Neural crest cell (in vitro differentiated cells): Measurements from ENCODE around the gene FBN3. TPM values are rescaled to one million over a fixed set of nuclear protein-coding genes. Genes with fewer than 3 reads are reported as not detected.
A peak's percentile ranks its signal among the peaks of the same experiment; 100 is the strongest.
"Not testable (repeated sequence)": the region's sequence is repeated elsewhere in the genome, so short reads cannot be mapped to it uniquely, and the experiment has no call there.

ENCODE experiments used
- DNase-seq: peaks from one replicate; pipeline ENCODE4 v3.0.0; 2021; ENCODE audit warnings: low read depth, mixed read lengths, low spot score
- H3K27ac Mint-ChIP-seq: one replicate; pipeline ENCODE4 v1.8.0; 2021; ENCODE audit warnings: mild to moderate bottlenecking, mixed read lengths; ENCODE audit not compliant: unreplicated experiment
- H3K27me3 Mint-ChIP-seq: 2 replicates; pipeline ENCODE4 v1.8.0; 2021; ENCODE audit warnings: low read depth, mild to moderate bottlenecking, mixed read lengths
- H3K36me3 Mint-ChIP-seq: 2 replicates; pipeline ENCODE4 v1.8.0; 2021; ENCODE audit warnings: low read depth, mild to moderate bottlenecking, mixed read lengths
- H3K4me1 Mint-ChIP-seq: 2 replicates; pipeline ENCODE4 v1.8.0; 2021; ENCODE audit warnings: mixed read lengths
- H3K4me3 Mint-ChIP-seq: one replicate; pipeline ENCODE4 v1.8.0; 2021; ENCODE audit warnings: mild to moderate bottlenecking, mixed read lengths
- H3K9me3 Mint-ChIP-seq: 2 replicates; pipeline ENCODE4 v1.8.0; 2021; ENCODE audit warnings: mixed read lengths
- total RNA-seq: library from RNA; stranded (reverse); gene quantifications from 2 replicates; pipeline ENCODE4 v1.2.1, GENCODE V29; 2021
- TF ChIP-seq, protein P1 (sequence below): fragments of 200-600 bp; sonication (generic); conservative IDR thresholded peaks from 2 replicates; pipeline ENCODE4 v1.5.0; 2021; ENCODE audit warnings: antibody characterized with exemption, mild to moderate bottlenecking

The FBN3 gene
- total RNA-seq, 1 donor from 2014 or later: 13.9 TPM

DNA sequence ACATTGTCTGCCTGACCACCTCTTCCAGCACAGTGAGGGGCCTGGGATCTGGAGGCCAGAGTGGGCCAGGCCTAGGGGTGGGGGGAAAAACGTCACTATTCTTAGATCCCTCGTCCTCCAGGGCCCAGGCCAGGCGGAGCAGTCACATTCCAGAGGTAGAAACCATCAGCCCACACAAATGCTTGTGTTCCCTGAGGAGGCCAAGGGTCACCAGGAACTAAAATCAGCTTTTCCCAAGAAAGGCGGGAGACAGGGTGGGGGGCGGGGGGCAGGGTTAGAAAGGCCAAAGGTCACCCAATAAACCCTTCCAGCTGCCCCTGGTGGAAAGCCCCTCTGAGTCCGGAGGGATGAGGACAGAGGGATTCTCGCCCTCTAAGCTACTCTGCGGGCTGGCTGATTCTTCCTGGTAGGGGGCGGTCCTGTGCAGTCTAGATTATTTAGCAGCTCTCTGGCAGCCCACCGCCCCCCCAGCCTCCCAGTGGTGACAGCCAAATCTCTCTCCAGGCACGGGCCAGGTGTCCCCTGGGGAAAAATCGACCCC, 120.4 kb downstream of the FBN3 start:
- Mint-ChIP-seq H3K27me3 (no peaks in the 10 kb centered on the region), H3K4me3 (no peak overlapping the region), H3K36me3 (no peaks in the 10 kb centered on the region), H3K4me1 (peaks cover 20% of the 10 kb centered on the region), H3K9me3 (no peaks in the 10 kb centered on the region), H3K27ac (peak overlapping the region; percentile 75)
- TF ChIP-seq, protein P1, sequence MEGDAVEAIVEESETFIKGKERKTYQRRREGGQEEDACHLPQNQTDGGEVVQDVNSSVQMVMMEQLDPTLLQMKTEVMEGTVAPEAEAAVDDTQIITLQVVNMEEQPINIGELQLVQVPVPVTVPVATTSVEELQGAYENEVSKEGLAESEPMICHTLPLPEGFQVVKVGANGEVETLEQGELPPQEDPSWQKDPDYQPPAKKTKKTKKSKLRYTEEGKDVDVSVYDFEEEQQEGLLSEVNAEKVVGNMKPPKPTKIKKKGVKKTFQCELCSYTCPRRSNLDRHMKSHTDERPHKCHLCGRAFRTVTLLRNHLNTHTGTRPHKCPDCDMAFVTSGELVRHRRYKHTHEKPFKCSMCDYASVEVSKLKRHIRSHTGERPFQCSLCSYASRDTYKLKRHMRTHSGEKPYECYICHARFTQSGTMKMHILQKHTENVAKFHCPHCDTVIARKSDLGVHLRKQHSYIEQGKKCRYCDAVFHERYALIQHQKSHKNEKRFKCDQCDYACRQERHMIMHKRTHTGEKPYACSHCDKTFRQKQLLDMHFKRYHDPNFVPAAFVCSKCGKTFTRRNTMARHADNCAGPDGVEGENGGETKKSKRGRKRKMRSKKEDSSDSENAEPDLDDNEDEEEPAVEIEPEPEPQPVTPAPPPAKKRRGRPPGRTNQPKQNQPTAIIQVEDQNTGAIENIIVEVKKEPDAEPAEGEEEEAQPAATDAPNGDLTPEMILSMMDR: no peak
- DNase-seq: peak; percentile 33

DNA sequence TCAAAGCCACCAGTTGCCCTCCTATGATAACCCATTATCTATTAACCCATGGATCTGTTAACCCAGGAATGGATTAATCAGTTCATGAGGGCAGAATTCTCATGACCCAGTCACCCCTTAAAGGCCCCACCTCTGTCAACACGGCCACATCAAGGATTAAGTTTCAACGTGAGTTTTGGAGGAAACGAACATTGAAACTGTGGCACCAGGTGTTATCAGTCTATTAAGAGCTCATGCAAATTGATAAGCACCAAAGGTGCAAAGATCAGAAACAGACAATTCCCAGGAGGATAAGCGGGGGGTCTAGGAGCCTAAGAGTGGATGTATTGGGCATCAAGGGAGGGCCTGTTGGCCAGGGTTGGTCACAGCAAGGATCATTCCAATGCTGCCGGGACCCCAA, 124.1 kb downstream of the FBN3 start:
- Mint-ChIP-seq H3K4me3 (no peak overlapping the region), H3K9me3 (no peaks in the 10 kb centered on the region), H3K27me3 (no peaks in the 10 kb centered on the region), H3K4me1 (peaks cover 14% of the 10 kb centered on the region), H3K27ac (no peak overlapping the region), H3K36me3 (no peaks in the 10 kb centered on the region)
- DNase-seq: no peak
- TF ChIP-seq, protein P1: no peak

DNA sequence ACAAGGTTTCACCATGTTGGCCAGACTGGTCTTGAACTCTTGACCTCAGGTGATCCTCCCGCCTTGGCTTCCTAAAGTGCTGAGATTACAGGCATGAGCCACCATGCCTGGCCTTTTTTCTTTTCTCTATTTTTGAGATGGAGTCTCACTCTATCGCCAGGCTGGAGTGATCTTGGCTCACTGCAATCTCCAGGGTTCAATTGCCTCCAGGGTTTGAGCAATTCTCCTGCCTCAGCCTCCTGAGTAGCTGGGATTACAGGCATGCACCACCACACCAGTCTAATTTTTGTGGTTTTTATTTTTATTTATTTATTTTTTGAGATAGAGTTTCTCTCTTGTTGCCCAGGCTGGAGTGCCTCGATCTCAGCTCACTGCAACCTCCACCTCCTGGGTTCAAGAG, 125.1 kb downstream of the FBN3 start:
- H3K4me3 Mint-ChIP-seq, H3K9me3 Mint-ChIP-seq, DNase-seq, H3K27ac Mint-ChIP-seq, H3K4me1 Mint-ChIP-seq, H3K27me3 Mint-ChIP-seq, H3K36me3 Mint-ChIP-seq: not testable (repeated sequence)

DNA sequence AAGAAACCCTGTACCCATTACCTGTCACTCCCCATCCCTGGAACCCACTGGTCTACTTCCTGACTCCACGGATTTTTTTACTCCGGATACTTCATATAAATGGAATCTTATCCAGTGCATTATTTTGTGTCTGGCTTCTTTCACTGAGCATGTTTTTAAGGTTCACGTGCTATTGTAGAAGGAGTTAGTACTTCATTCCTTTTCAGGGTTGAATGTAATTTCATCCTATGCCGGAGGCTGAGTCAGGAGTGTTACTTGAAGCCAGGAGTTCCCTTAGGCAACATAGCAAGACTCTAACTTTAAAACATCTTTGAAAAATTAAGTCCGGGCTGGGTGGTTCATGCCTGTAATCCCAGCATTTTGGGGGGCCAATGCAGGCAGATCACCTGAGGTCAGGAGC, 126.0 kb downstream of the FBN3 start:
- H3K4me3 Mint-ChIP-seq: no peak overlapping the region

DNA sequence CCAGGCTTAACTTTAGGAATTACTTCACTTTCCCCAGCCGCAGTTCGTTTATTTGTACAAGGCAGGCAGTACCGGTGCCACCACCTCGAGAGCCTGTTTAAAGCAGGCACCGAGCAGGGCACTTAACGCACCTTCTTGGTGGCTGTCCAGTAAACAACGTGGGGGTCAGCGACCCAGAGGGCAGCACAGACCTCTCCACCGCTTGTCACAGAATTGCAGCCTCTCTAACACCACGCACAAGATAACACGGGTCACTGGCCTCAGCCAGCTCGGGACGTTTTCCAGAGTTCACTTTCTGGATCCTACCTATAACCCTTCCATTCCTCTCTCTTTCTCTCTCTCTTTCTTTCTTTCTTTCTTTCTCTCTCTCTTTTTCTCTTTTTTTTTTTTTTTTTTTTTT, 127.1 kb downstream of the FBN3 start:
- Mint-ChIP-seq H3K4me1 (peaks cover 5% of the 10 kb centered on the region), H3K27me3 (no peaks in the 10 kb centered on the region), H3K9me3 (no peaks in the 10 kb centered on the region), H3K36me3 (no peaks in the 10 kb centered on the region), H3K4me3 (no peak overlapping the region), H3K27ac (peak overlapping the region; percentile 75)
- TF ChIP-seq, protein P1: no peak
- DNase-seq: no peak

More for the DNA sequence above, 126.0 kb downstream of the FBN3 start:
- Mint-ChIP-seq H3K9me3 (no peaks in the 10 kb centered on the region), H3K4me1 (peaks cover under 1% of the 10 kb centered on the region), H3K36me3 (no peaks in the 10 kb centered on the region), H3K27me3 (no peaks in the 10 kb centered on the region), H3K27ac (no peak overlapping the region)
- DNase-seq: no peak
- TF ChIP-seq, protein P1: no peak

DNA sequence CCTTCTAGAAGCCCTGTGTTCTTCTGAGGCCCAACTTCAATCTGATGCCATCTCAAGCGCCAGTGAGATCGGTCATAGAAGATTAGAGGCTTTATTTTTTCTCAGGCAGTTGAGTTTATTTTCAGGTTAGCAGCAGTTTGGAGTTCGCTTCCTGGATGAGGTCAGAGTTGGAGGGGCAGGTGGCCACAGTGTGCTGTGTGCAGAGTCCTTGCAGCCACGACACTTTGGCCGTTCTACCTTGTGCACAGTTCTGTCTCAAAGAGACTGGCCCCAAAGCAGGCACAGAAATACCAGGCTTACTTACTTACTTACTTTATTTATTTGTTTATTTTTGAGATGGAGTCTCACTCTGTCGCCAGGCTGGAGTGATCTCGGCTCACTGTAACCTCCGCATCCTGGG, 128.0 kb downstream of the FBN3 start:
- Mint-ChIP-seq H3K9me3 (no peaks in the 10 kb centered on the region), H3K27ac (no peak overlapping the region), H3K4me1 (peaks cover 5% of the 10 kb centered on the region), H3K36me3 (no peaks in the 10 kb centered on the region), H3K27me3 (no peaks in the 10 kb centered on the region), H3K4me3 (no peak overlapping the region)
- TF ChIP-seq, protein P1: no peak
- no peak for DNase-seq
